ENCODE data around the gene CD300LF. TPM values are rescaled to one million over a fixed set of nuclear protein-coding genes. Genes with fewer than 3 reads are reported as not detected.

The CD300LF gene
- total RNA-seq, 1 donor from 2014 or later = not detected

GRCh38 chr17:74680213-74680612 lies 32.5 kb downstream of the CD300LF start:
- H3K4me1 Mint-ChIP-seq = no peaks in the 10 kb centered on the region
- TF ChIP-seq, protein P1, sequence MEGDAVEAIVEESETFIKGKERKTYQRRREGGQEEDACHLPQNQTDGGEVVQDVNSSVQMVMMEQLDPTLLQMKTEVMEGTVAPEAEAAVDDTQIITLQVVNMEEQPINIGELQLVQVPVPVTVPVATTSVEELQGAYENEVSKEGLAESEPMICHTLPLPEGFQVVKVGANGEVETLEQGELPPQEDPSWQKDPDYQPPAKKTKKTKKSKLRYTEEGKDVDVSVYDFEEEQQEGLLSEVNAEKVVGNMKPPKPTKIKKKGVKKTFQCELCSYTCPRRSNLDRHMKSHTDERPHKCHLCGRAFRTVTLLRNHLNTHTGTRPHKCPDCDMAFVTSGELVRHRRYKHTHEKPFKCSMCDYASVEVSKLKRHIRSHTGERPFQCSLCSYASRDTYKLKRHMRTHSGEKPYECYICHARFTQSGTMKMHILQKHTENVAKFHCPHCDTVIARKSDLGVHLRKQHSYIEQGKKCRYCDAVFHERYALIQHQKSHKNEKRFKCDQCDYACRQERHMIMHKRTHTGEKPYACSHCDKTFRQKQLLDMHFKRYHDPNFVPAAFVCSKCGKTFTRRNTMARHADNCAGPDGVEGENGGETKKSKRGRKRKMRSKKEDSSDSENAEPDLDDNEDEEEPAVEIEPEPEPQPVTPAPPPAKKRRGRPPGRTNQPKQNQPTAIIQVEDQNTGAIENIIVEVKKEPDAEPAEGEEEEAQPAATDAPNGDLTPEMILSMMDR (conservative IDR thresholded peaks at IDR 0.05) = no peak

GRCh38 chr17:74679374-74679773 lies 33.3 kb downstream of the CD300LF start:
- Mint-ChIP-seq H3K4me1 (no peaks in the 10 kb centered on the region), H3K36me3 (ENCODE audit: low read depth) (no peaks in the 10 kb centered on the region), H3K4me3 (no peak overlapping the region), H3K27ac (ENCODE audit: unreplicated experiment) (no peak overlapping the region), H3K9me3 (no peaks in the 10 kb centered on the region), H3K27me3 (ENCODE audit: low read depth) (peaks cover 86% of the 10 kb centered on the region)
- TF ChIP-seq, protein P1 (conservative IDR thresholded peaks at IDR 0.05) = no peak
- no peak for DNase-seq (ENCODE audit: low read depth, low spot score)

More at GRCh38 chr17:74680213-74680612, 32.5 kb downstream of the CD300LF start:
- DNase-seq (ENCODE audit: low read depth, low spot score) = no peak
- Mint-ChIP-seq H3K36me3 (ENCODE audit: low read depth) (no peaks in the 10 kb centered on the region), H3K27ac (ENCODE audit: unreplicated experiment) (no peak overlapping the region), H3K4me3 (no peak overlapping the region), H3K27me3 (ENCODE audit: low read depth) (peaks cover 82% of the 10 kb centered on the region), H3K9me3 (no peaks in the 10 kb centered on the region)

GRCh38 chr17:74678541-74678940 lies 34.2 kb downstream of the CD300LF start:
- H3K27ac Mint-ChIP-seq (ENCODE audit: unreplicated experiment) = no peak overlapping the region
- peaks cover 91% of the 10 kb centered on the region for H3K27me3 Mint-ChIP-seq (ENCODE audit: low read depth)
- no peaks in the 10 kb centered on the region for H3K4me1 Mint-ChIP-seq
- no peak for DNase-seq (ENCODE audit: low read depth, low spot score)
- TF ChIP-seq, protein P1 (conservative IDR thresholded peaks at IDR 0.05) = no peak
- no peaks in the 10 kb centered on the region for H3K9me3 Mint-ChIP-seq
- no peaks in the 10 kb centered on the region for H3K36me3 Mint-ChIP-seq (ENCODE audit: low read depth)
- no peak overlapping the region for H3K4me3 Mint-ChIP-seq

DNA sequence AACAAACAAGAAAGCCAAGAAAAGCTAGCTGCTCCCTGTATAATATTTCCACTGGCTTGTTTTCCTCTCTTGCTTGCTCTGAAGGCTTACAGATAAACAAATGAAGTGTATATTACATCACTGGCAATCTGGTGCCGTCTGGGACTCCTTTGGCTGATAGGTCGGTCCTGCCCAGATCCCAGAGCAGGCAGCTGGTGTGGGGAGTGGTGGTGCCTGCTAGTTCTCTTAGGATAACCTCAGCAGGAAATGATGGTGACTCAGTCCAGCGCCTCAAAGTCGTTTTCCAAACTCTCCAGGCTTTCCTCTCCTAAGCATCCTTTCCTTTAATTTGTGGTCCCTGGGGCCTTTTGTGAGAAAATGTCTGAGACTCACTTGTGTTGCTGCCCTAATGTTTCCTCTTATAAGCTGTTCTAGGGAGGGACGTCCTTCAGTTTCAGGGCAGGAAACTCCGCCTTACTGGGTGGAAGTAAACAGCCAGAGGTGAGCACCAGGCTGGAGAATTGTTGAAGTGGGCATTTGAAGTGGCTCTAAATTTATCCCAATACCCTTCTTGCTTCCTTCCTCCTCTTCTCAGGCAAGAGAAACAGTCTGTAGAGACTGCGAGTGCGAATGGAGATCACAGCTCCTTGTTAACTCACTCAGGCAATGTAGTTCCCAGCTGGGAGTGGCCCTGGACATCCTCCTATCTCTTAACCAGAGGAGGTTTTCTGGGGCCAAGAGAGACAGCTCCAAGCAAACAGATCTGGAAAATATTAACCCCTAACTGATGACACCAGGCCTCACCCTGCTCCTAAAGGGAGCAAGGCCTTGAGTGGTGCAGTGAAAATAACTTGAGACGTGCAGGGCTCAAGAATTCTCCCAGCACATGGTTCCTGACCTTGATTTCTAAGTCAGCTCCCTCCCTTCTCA lies 34.9 kb downstream of the CD300LF start:
- DNase-seq (ENCODE audit: low read depth, low spot score) = no peak
- Mint-ChIP-seq H3K27ac (ENCODE audit: unreplicated experiment) (no peak overlapping the region), H3K9me3 (no peaks in the 10 kb centered on the region), H3K27me3 (ENCODE audit: low read depth) (peaks cover 92% of the 10 kb centered on the region), H3K36me3 (ENCODE audit: low read depth) (no peaks in the 10 kb centered on the region), H3K4me1 (no peaks in the 10 kb centered on the region), H3K4me3 (no peak overlapping the region)
- TF ChIP-seq, protein P1 (conservative IDR thresholded peaks at IDR 0.05) = no peak

GRCh38 chr17:74671031-74671771 lies 41.5 kb downstream of the CD300LF start:
- H3K4me1 Mint-ChIP-seq = no peaks in the 10 kb centered on the region
- H3K27ac Mint-ChIP-seq (ENCODE audit: unreplicated experiment) = no peak overlapping the region
- H3K4me3 Mint-ChIP-seq = no peak overlapping the region
- TF ChIP-seq, protein P1 (conservative IDR thresholded peaks at IDR 0.05) = no peak
- peak; percentile 90 for DNase-seq (ENCODE audit: low read depth, low spot score)
- no peaks in the 10 kb centered on the region for H3K9me3 Mint-ChIP-seq
- no peaks in the 10 kb centered on the region for H3K36me3 Mint-ChIP-seq (ENCODE audit: low read depth)
- H3K27me3 Mint-ChIP-seq (ENCODE audit: low read depth) = peaks cover 96% of the 10 kb centered on the region

All from neural crest cell (in vitro differentiated cells).